H54 (cell line): Measurements from ENCODE around the gene MT1B.
"Not testable (repeated sequence)": the region's sequence is repeated elsewhere in the genome, so short reads cannot be mapped to it uniquely, and the experiment has no call there.

ENCODE experiments used
- DNase-seq: peaks from one replicate; pipeline ENCODE4 v3.0.0; 2011; ENCODE audit warnings: low spot score, mixed read lengths; ENCODE audit not compliant: insufficient read length
- FAIRE-seq: peaks from 3 replicates; lab custom pipeline; 2011; peaks lifted over from hg19 to GRCh38; lab: Jason Lieb, UNC
- POLR2A ChIP-seq: IDR thresholded peaks from 2 replicates; pipeline ENCODE4 v1.6.1; 2011; ENCODE audit warnings: low read depth, mild to moderate bottlenecking, low read length

MT1B gene

DNA sequence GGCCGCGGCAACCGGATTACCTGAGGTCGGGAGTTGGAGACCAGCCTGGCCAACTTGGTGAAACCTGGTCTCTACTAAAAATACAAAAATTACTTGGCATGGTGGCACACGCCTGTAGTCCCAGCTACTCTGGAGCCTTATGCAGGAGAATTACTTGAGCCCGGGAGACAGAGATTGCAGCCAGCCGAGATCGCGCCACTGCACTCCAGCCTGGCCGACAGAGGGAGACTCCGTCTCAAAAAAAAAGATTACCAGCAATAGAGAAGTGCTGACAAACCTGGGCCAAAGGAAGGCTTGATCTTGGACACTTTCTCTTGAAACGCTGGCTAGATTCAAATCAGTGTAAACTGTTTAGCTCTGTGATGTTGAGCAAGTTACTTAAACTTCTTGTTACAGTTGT, 22.2 kb downstream of the MT1B start:
- FAIRE-seq (no peak), DNase-seq (no peak)
- no peak for TF ChIP-seq POLR2A

DNA sequence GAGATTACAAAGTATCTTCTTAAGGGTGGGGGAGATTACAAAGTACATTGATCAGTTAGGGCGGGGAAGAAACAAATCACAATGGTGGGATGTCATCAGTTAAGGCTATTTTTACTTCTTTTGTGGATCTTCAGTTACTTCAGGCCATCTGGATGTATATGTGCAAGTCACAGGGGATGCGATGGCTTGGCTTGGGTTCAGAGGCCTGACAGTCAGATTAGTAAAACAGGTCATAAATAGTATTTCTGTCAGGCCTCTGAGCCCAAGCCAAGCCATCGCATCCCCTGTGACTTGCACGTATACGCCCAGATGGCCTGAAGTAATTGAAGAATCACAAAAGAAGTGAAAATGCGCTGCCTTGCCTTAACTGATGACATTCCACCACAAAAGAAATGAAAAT, 22.9 kb downstream of the MT1B start:
- not testable (repeated sequence) for FAIRE-seq, DNase-seq

DNA sequence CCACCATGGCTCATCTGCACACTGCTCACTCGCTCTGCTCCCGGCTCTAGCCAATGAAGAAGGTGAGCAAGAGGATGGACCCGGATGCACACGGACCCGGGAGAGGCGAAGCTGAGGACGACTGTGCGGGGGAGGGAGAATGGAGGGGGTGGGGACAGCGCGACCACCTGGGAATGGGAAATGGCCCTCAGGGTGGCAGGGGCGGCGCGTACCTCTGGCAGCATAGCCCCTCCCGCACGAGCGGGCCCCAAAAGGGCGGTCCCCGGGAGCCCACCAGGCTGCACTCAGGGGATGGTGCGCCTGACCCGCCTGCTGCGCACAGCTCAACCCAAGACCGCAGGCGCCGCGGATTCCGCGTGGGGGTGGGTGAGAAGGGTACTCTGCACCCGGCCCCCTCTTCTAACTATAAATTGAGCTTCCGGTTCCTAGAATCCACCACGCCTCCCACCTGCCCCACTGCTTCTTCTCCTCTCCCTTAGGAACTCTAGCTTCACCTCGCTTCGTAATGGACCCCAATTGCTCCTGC, 24.1 kb downstream of the MT1B start:
- DNase-seq (no peak), FAIRE-seq (no peak)
- TF ChIP-seq POLR2A, result no peak

DNA sequence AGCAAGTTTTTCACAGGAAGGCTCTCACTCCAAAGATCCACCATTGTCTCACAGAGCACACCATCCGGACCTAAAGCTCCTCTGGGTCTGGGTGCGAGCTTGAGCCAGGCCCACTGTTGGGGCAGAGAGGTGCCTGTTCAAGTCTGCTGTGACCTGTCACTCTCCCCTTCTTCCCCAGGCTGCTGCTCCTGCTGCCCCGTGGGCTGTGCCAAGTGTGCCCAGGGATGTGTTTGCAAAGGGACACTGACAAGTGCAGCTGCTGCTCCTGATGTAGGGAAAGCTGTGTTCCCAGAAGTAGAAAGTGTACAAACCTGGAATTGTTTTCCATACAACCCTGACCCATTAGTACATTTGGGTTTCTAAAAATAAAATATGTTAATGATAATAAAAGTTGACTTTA, 25.8 kb downstream of the MT1B start:
- no peak for TF ChIP-seq POLR2A
- DNase-seq (no peak), FAIRE-seq (no peak)

DNA sequence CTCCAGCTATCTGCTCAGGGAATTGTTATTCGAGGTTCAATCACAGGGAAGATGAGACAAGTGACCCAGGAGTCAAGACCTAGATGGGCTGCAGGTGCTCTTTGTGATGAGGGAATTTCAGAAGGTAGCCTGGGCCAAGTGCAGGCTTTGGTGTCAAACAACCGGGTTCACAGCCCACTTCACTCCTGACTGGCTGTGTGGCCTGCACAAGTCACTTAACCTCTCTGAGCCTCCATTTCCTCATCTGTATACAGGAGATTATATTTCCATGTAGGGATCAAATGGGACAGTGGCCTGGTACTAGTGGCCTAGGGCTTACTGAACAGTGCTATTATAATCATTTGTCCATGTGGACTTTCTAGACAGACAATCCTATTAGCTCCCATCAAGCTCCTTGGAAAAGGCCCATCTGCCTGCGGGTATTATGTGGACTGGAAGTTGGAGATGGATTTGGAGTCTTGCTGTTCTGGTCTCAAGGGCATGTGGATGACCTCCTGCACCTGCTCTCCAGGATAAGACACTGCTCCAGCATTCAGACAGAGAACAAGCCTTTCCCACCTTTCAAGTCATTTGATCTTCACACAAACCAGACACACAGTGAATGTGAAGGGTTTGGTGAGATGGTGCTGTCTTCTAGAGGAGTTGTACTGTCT, 27.5 kb downstream of the MT1B start:
- DNase-seq (no peak), FAIRE-seq (no peak)
- TF ChIP-seq POLR2A, result no peak

DNA sequence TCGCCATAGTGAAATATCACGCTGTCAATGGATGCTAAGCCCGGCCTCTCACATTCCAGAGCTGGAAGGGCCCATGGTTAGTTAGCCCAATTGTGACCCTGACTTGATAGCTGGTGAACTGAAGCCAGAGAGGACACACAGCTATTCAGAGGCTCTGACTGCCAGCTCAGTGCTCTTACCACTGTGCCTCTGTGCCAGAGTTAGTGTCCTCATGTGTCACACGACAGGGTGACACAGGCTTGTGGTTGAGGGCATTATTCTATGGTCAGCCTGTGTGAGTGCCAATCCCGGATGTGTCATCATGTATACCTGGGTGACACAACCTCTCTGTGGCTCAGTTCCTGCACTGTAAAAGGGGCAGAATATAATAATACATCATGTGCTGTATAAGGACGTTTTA, 28.1 kb downstream of the MT1B start:
- FAIRE-seq (no peak), DNase-seq (no peak)
- no peak for TF ChIP-seq POLR2A

DNA sequence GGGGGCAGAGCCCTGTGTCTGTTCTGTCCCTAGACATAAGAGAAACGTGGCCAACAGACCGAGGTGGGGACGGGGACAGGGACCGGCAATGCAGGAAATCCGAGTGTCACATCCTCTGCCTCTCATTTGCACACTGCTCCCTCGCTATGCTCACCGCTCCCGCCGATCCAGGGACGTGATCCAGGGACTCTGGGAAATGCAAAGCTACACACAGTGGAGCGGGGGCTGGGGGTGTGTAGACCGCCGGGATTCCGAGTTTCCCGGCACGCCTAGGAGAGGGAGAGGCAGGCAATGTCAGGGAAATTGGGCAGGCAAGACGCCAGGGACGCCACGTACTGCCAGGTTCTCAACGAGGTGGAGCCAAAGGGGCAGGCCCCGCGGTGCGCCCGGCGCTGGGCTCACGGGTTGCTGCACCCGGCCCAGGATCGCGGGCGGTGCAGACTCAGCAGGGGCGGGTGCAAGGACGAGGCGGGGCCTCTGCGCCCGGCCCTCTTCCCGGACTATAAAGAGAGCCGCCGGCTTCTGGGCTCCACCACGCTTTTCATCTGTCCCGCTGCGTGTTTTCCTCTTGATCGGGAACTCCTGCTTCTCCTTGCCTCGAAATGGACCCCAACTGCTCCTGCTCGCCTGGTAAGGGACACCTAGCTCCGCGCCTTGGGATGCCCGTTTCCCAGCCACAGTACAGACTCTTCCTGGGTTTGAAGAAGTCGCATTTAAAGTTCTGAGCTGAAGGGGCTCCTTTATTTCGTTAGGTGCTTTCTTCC, 30.4 kb downstream of the MT1B start, which contains the start of gene MT1X:
Gene MT1X (plus strand): TSS at position 532 of the 764 bp plus-strand sequence. CDS start 71 bp downstream, at position 603.
- DNase-seq (peak; percentile 89), FAIRE-seq (no peak)
- TF ChIP-seq POLR2A, result peak; percentile 90

DNA sequence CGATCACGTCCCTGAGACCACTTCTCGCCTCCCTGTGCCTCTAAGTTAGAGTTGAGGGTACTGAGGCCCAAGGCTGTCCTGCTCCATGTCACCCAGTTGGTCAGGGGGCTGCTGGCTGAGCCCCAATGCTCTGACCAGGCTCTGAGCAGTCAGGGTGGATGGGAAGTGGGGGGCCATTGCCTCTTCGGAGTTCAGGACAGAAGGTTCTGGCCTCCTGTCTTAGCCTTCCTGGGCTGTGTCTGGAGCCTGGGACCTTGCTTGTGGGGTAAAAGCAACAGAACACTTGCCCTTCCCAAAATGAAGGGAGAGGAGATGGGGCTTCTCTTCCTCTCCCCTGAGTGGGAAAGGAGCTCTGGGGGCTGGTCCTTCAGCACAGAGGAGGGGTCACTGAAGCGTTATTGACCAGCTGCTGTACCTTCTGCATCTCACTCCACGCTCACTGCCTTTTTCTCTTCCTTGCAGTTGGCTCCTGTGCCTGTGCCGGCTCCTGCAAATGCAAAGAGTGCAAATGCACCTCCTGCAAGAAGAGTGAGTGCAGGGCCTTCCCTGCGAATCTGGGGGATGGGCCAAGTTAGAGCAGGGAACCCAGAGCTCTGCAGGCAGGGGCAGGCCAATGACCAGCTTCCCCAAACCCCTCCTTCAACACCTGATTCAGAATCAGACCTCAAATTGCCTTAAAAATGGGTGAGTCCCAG, 31.2 kb downstream of the MT1B start:
- no peak for DNase-seq
- no peak for FAIRE-seq
- no peak for TF ChIP-seq POLR2A

DNA sequence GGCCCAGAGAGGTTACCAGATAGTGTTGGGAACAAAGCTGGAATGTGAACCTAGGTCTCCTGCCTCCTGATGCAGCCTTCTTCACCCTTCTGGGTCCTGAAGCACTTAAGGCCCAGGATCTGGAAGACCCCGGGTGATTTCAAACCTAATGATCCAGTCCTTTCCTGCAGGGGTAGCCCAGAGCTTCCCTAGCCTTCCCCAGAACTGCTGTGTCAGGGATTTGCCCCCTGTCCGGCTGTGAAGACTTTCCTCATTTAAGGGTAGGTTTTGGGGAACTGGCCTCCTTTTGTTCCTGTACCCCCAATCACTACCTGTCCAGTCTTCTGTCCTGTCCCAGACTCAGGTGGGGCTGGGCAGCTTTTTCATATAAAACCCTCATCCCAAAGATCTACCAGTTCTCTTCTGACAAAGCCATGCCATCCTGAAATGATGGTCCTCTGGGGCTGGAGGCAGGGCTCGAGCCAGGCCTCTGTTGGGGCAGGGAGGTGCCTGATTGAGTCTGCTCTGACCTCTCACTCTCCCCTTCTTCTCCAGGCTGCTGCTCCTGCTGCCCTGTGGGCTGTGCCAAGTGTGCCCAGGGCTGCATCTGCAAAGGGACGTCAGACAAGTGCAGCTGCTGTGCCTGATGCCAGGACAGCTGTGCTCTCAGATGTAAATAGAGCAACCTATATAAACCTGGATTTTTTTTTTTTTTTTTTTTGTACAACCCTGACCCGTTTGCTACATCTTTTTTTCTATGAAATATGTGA, 31.9 kb downstream of the MT1B start:
- FAIRE-seq (no peak), DNase-seq (no peak)
- TF ChIP-seq POLR2A, result no peak

DNA sequence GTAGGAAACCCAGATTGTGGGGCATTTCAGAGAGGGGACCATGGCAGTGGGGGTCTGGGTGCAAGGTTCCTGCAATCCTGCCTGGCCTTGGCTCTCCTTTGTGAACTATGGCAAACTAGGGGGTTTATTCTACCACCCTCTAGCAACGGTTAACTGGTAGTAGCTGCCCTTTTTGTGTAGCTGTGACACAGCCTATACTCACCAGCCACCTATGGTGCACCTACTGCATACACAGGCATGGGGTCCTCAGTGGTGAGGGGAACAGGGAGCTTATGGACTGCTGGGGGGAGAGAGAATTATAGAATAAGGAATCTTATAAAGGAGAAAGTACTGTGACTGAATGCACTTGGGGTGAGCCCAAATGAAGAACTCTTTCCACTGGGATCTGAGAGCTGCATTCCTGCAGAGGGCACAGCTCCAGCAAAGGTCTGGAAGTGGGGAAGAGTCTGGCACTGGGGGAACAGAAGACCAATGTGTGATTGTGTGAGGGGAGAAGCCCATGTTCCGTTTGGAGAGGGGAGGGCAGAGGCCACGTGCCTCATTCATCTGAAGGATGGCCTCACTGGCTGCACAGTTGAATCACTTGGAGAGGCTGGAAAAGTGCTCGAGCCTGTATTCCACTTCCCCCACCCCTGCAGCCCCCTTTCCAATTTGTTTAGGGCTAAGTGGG, 32.7 kb downstream of the MT1B start:
- FAIRE-seq (no peak), DNase-seq (no peak)
- peak; percentile 21; the same call in 1 of the 2 replicates for TF ChIP-seq POLR2A

DNA sequence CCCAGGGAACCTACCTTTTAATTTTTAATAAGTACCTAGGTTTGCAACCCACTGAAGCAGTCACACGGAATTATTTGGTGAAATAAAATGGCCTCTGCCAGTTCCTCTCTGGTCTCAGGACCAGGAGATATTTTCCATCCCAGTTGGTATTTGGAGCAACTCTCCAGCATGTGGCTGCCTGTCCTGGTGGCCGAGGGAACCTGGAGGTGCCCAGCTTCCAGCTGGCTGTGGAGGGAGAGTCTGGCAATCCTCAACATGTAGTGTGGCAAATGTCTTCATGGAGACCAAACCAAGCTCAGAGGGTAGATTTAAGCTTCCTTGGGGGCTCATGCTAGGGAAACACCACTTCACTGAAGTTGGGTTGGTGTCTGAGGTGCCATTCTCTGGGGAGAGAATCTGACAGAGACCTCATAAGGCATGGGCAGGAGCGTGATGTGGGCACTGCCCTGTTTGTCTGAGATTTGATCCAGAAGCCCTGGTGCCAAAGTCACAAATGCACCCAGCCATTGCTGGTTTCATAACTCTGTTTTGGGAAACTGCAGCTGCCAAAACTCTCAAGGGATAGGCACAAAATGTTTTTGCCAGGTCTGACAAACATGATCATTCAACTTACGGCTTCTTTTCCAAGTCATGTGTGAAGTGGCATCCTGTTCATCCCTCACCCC, 33.4 kb downstream of the MT1B start:
- no peak for DNase-seq
- no peak for FAIRE-seq

DNA sequence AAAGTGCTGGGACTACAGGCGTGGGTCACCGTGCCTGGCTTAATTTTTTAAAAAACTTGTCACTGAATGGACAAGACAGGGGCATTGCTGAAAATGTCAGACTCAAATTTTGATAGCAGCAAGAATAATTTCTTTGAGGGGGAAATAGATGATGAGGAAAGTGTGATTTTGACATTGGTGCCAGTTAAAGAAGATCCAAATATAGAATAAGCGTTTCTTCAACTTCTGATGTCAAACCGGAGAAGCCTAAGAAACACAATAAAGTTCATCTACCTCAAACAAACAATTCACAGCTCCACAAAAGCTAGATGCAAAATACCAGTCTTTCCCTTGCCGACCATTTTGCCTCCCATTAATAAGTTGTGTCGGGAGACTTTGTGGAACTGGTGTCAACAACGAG, 35.1 kb downstream of the MT1B start:
- no peak for TF ChIP-seq POLR2A
- DNase-seq, result no peak
- FAIRE-seq, result no peak

More for the DNA sequence above, 33.4 kb downstream of the MT1B start:
- no peak for TF ChIP-seq POLR2A

DNA sequence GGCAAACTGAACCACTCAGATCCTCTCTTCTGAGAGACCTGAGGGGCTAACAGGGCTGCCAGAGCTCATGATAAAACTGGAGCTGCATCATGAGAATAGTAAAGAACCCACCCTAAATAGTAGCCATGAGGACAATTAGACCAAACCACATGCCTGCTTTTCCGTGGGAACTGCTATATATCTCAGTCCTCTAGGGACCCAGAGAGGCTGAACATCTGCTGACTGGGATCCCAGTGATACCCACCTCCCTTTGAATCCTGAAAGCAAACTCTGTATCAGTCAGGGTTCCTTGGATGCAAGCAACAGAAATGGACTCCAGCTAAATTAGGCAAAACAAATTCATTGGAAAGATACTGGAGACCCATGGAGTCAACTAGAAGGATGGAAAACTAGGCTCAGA, 37.1 kb downstream of the MT1B start:
- no peak for TF ChIP-seq POLR2A
- FAIRE-seq (no peak), DNase-seq (no peak)
